ENCODE results near the gene ASPHD1.

- no peak for TF ChIP-seq CTCF (optimal IDR thresholded peaks at IDR 0.05 in 1 of 3, IDR thresholded peaks at IDR 0.05 in 1 of 3, conservative IDR thresholded peaks at IDR 0.05 in 1 of 3; ENCODE audit: extremely low read depth in 1 of 3, insufficient read depth in 2 of 3, low read length in 3 of 3)
- TF ChIP-seq EZH2 (IDR thresholded peaks at IDR 0.05; ENCODE audit: low read length), result no peak
Observed at GRCh38 chr16:29897333-29897732, 3.0 kb upstream of the ASPHD1 start.

Data from keratinocyte (primary cell).